GM12865 (cell line): Measurements from ENCODE around the gene OTOS.

Experiments used
- DNase-seq: peaks from one replicate; pipeline ENCODE4 v3.0.0; 2010; ENCODE audit warnings: low read depth
- H3K4me3 ChIP-seq: 2 replicates; pipeline ENCODE4 v1.5.1; 2011; ENCODE audit warnings: mild to moderate bottlenecking, low read depth, low read length, control low read depth
- TF ChIP-seq, protein P1 (sequence below): IDR thresholded peaks from 2 replicates; pipeline ENCODE4 v1.5.1; 2011; ENCODE audit warnings: low read length, control low read depth, low read depth, inconsistent platforms; ENCODE audit not compliant: insufficient read depth; ENCODE audit errors: missing control alignments

The OTOS gene

GRCh38 chr2:240163844-240164574 is 23.6 kb upstream of the OTOS start:
- DNase-seq, result no peak
- H3K4me3 ChIP-seq, result no peak overlapping the region
- TF ChIP-seq, protein P1, sequence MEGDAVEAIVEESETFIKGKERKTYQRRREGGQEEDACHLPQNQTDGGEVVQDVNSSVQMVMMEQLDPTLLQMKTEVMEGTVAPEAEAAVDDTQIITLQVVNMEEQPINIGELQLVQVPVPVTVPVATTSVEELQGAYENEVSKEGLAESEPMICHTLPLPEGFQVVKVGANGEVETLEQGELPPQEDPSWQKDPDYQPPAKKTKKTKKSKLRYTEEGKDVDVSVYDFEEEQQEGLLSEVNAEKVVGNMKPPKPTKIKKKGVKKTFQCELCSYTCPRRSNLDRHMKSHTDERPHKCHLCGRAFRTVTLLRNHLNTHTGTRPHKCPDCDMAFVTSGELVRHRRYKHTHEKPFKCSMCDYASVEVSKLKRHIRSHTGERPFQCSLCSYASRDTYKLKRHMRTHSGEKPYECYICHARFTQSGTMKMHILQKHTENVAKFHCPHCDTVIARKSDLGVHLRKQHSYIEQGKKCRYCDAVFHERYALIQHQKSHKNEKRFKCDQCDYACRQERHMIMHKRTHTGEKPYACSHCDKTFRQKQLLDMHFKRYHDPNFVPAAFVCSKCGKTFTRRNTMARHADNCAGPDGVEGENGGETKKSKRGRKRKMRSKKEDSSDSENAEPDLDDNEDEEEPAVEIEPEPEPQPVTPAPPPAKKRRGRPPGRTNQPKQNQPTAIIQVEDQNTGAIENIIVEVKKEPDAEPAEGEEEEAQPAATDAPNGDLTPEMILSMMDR, result no peak

DNA sequence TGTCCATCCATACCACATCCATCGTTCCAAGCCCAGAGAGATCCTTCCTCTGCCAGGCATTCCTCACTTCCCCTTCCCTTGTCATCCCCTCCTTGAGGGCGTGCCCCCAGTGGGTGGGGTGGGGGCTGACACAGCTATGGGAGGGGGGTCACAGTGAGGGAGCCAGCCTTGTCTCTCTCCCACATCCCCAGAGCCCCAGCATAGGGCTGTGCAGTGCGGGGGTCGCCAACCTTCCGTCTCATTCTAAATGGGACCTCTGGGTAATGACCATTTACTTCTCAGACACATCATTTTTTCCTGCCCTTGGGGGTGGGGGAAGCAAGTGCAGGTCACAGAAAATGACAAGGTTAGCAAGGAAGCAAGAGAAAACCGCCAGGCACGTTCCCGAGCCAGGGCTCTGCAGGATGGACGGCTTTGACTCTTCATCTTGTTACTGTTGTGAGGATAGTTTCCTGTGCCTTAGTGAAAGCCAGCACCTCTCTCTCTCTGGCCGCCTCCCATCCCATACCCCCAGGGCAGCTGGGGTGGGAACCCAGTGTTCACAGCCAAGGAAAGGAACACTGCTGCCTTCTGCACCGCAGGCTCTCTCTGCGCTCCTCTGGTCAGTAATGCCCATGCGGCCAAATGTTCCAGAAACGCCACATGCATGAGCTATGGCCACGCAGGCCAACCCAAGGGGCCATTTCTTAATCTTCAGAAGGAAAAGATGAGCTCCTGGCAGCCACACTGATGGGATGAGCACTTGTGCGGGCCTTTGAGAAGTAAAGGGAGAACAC is 22.7 kb upstream of the OTOS start:
- no peak for DNase-seq
- TF ChIP-seq, protein P1, result no peak

GRCh38 chr2:240162531-240162930 is 22.1 kb upstream of the OTOS start:
- no peak overlapping the region for H3K4me3 ChIP-seq
- DNase-seq, result no peak
- TF ChIP-seq, protein P1, result no peak

More for the DNA sequence above, 22.7 kb upstream of the OTOS start:
- H3K4me3 ChIP-seq, result no peak overlapping the region

GRCh38 chr2:240162032-240162431 is 21.6 kb upstream of the OTOS start:
- H3K4me3 ChIP-seq, result no peak overlapping the region
- no peak for DNase-seq
- TF ChIP-seq, protein P1, result no peak

DNA sequence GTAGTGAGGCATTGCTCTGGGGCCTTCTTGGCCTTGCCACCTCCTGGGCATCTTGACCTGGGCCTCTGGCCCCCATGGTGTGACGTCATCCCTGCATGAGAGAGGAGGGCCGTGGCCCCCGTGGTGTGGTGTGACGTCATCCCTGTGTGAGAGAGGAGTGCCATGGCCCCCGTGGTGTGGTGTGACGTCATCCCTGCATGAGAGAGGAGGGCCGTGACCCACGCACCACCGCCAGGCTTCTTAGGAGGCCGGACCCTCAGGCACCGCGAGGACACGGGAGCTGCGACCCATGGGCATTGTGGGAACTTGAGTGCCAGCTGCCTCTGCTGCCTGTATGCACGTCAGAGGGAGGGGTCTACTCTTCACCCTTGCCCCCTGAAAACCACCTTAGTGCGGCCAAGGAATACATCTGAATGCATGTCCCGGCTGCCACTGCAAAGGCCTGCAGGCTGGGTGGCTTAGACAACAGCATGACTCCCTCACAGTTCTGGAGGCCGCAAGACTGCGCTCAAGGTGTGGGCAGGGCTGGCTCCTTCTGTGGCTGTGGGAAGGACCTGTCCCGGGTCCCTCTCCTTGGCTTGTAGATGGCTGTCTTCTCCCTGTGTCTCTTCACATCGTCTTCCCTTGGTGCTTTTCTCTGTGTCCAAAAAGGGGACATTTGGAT is 20.8 kb upstream of the OTOS start:
- TF ChIP-seq, protein P1, result no peak
- H3K4me3 ChIP-seq, result no peak overlapping the region
- DNase-seq, result no peak

DNA sequence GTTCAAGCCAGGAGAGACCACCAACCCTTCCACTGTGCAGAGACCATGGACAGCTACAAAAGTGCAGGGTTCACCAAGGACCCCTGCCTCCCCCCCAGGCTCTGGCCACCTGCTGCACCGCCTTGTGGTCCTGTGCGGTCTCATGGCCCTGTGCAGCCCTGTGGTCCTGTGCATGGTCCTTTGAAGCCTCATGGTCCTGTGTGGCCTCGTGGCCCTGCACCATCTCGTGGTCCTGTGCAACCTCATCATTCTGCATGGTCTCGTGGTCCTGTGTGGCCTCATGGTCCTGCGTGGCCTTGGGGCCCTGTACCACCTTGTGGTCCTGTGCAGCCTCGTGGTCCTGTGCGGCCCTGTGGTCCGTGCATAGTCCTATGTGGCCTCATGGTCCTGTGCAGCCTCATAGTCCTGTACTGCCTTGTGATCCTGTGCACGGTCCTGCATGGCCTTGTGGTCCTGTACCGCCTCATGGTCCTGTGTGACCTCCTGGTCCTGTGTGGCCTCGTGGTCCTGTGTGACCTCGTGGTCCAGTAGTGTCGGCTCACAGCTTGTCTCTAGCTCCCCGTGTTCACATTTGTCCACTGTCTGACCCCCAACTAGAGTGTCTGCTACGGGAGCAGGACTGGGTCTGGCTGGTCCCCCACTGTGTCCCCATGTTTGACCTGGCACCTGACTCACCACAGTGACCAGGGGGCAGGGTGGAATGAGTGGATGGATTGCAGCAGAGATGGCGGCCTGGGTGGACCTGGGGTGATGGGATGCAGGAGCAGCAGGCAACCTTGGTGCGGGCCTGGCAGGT is 20.0 kb upstream of the OTOS start:
- TF ChIP-seq, protein P1, result no peak
- no peak for DNase-seq
- no peak overlapping the region for H3K4me3 ChIP-seq
